Fibroblast of gingiva (primary cell): ENCODE measurements around the gene HLA-A.
"Not testable (repeated sequence)": the region's sequence is repeated elsewhere in the genome, so short reads cannot be mapped to it uniquely, and the experiment has no call there.

Source experiments
- DNase-seq: peaks from one replicate; pipeline ENCODE4 v3.0.0-alpha.2; 2011; ENCODE audit warnings: low read depth

Gene HLA-A

GRCh38 chr6:29942275-29943052 lies at the start of gene HLA-A:
Gene HLA-A, plus strand, starts transcription at chr6:29942532. Its CDS starts 22 bp downstream, at chr6:29942554.
- peak; percentile 95 for DNase-seq

GRCh38 chr6:29892696-29893095 lies 49.6 kb upstream of the HLA-A start:
- DNase-seq = no peak

DNA sequence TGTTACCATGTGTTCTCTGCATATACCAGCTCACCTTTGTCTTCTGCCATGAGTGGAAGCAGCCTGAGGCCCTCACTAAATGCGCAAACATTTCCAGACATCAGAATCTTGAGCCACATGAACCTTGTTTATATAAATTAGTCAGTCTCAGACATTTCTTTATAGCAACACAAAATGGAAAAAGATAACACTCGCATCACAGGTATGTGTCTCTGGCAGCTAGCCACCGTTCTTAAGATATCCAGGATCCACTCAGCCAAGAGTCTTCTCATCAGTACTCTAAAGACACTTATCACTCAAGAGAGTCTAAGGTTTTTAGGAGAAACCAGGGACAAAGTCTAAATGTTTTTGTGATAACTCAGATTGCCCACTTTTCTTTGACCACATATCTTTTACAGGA lies 43.1 kb upstream of the HLA-A start:
- DNase-seq = no peak

GRCh38 chr6:29905286-29905685 lies 37.0 kb upstream of the HLA-A start:
- no peak for DNase-seq

GRCh38 chr6:29907637-29908340 lies 34.5 kb upstream of the HLA-A start:
- no peak for DNase-seq

DNA sequence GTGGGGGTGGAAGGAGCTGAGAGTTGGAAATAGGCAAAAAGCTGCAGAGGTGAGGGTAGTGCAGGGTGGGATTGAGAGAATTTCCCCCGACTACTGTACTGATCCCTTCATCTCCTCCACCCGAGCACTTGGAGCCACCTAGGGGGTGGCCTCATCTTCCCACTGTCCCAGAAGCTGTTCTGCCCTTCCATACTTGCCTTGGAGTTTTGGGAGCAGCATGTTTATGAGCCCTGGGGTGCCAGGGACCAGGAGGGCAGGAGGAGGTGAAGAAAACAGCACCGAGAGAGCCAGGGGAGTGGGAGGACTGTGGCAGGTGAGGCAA lies 34.0 kb upstream of the HLA-A start:
- no peak for DNase-seq

DNA sequence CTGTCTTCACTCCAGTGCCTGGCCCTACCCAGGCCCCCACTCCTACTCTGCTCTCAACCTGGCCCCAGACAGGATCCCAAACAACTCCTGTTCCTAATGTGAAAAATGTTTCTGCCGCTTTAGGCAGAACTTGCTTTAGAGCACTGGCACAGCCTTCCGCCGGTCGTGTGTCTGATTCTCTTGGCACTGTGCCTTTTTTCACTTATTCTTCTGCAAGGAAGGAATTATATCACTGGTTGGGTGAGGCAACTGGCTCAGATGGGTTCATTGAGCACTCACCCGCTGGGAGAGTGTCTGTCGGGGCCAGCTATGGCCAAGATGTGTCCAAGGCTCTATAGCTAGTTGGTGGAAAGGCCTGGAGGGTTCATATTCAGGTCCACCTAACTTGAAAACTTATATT lies 33.6 kb upstream of the HLA-A start:
- no peak for DNase-seq

DNA sequence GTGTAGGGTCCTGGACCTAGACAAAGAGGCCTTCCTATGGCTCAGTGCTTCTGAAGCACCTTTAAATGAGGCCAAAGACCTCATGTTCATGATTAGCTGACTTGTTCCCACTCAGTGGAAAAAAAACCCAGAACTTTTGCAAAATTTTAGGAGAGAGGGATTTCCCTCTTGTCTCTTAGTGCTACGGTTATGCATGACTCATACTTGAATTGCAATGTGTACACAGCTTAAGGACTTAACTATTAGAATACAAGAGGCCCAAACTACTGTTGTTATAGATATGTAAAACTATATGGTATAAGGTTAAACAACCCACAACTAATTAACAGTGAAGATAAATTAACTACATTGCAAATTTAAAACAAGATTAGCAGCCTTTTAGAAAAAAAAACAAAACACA lies 32.3 kb upstream of the HLA-A start:
- DNase-seq = no peak

GRCh38 chr6:29912840-29913239 lies 29.5 kb upstream of the HLA-A start:
- DNase-seq = no peak

- no peak for DNase-seq
These were observed 25.6 kb upstream of the HLA-A start for GRCh38 chr6:29916741-29917140.

GRCh38 chr6:29917857-29918256 lies 24.5 kb upstream of the HLA-A start:
- no peak for DNase-seq

- no peak for DNase-seq
These were observed 22.6 kb upstream of the HLA-A start for GRCh38 chr6:29919506-29920445.

DNA sequence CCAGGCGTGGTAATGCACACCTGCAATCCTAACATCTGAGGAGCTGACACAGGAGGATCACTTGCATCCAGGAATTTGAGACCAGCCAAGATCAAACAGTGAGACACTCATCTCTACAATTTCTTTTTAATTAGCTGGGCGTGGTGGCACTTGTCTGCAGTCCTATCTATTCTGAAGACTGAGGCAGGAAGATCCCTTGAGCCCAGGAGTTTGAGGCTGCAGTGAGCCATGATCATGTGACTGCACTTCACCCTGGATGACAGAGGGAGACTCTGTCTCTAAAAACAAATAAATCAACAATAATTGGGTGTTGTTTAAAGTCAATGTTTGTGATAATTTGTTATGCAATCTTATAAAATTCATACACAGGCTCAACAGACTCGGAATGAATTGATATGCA lies 18.0 kb upstream of the HLA-A start:
- DNase-seq = no peak

DNA sequence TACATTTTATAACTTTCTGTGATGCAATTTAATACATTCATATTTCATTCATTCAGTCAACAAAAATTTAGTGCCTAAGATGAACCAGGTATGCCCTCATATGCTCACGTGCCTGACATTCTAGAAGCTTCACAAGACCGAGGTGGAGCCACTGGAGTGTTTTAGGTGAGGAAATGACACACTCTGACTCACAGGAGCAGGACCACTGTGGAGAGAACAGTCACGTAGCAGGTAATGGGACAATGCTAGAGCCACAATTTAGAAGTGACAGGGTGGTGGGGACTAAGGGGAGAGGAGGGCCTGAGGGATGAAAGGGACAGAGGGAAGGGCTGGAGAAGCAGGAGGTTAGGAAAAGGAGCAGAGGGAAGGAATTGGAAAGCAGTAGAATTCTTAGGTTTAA lies 17.6 kb upstream of the HLA-A start:
- no peak for DNase-seq

- no peak for DNase-seq
These were observed 17.0 kb upstream of the HLA-A start for GRCh38 chr6:29925321-29925720.

DNA sequence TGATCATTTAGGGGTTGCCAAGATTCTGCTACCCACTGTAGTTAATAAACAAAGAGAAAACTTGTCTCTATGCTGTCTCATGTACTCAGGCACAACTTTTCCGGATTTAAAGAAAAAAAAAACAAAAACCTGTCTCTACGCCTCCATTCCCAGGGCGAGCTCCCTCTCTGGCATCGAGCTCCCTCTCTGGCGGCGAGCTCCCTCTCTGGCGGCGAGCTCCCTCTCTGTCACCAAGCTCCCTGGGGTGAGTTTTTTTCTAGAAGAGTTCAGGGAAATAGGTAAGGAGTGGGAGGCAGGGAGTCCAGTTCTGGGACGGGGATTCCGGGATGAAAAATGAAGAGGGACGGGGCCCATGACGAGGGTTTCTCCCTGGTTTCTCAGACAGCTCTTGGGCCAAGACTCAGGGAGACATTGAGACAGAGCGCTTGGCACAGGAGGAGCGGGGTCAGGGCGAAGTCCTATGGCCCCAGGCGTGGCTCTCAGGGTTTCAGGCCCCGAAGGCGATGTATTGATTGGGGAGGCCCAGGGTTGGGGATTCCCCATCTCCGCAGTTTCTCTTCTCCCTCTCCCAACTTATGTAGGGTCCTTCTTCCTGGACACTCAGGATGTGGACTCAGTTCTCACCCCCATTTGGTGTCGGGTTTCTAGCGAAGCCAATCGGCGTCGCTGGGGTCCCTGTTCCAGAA lies 16.5 kb upstream of the HLA-A start:
- peak; percentile 14 for DNase-seq

DNA sequence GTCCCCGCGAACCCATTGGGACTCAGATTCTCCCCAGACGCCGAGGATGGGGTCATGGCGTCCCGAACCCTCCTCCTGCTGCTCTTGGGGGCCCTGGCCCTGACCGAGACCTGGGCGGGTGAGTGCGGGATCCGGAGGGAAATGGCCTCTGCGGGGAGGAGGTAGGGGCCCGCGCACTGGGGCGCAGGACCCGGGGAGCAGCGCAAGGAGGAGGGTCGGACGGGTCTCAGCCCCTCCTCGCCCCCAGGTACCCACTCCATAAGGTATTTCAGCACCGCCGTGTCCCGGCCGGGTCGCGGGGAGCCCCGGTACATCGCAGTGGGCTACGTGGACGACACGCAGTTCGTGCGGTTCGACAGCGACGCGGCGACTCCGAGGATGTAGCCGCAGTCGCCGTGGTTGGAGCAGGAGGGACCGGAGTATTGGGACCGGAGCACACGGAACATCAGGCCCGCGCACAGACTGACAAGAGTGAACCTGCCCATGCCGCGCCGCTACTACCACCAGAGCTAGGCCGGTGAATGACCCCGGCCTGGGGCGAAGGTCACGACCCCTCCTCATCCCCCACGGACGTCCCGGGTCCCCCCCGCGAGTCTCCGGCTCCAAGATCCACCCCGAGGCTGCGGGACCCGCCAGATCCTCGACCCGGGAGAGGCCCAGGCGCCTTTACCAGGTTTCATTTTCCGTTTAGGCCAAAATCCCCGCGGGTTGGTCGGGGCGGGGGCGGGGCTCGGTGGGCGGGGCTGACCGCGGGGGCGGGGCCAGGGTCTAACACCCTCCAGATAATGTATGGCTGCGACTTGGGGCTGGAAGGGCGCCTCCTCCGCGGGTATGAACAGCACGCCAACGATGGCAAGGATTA lies 15.7 kb upstream of the HLA-A start:
- peak; percentile 75 for DNase-seq

GRCh38 chr6:29927275-29927569 lies 15.1 kb upstream of the HLA-A start:
- DNase-seq = no peak

DNA sequence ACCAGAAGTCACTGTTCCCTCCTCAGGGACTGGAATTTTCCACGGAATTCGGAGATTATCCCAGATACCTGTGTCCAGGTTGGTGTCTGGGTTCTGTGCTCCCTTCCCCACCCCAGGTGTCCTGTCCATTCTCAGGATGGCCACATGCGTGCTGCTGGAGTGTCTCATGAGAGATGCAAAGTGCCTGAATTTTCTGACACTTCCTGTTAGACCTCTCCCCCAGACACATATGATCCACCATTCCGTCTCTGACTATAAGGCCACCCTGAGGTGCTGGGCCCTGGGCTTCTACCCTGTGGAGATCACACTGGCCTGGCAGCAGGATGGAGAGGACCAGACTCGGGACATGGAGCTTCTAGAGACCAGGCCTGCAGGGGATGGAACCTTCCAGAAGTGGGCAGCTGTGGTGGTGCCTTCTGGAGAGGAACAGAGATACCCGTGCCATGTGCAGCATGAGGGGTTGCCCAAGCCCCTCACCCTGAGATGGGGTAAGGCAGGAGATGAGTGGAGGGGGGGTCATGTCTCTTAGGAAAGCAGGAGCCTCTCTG lies 14.4 kb upstream of the HLA-A start:
- DNase-seq = no peak

DNA sequence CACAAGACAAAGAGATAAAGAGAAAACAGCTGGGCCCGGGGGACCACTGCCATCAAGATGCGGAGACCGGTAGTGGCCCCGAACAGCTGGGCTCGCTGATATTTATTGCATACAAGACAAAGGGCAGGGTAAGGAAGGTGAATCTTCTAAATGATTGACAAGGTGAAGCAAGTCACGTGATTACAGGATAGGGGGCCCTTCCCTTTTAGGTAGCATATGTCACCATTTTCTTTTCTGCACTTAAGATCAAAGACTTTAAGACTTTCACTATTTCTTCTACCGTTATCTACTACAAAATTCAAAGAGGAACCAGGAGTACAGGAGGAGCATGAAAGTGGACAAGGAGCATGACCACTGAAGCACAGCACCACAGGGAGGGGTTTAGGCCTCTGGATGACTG lies 12.3 kb upstream of the HLA-A start:
- not testable (repeated sequence) for DNase-seq

- no peak for DNase-seq
These were observed 8.4 kb upstream of the HLA-A start for GRCh38 chr6:29933955-29934354.
